ENCODE data around the gene TPST2. TPM values are rescaled to one million over a fixed set of nuclear protein-coding genes. Genes with fewer than 3 reads are reported as not detected.

TPST2 gene
- total RNA-seq, 2 experiments from 2014 or later: 7.2 to 7.4 TPM

GRCh38 chr22:26618455-26618854 is 28.5 kb upstream of the TPST2 start:
- intact Hi-C loops (cut with DNase I, micrococcal nuclease): no loop called here
- no peaks in the 10 kb centered on the region for H3K9me3 ChIP-seq (ENCODE audit: control insufficient read depth in 1 of 2, insufficient read depth in 1 of 2, low read length in 2 of 2)
- H3K27ac Mint-ChIP-seq: no peak overlapping the region
- H3K9me3 Mint-ChIP-seq: no peaks in the 10 kb centered on the region
- H3K27ac ChIP-seq (ENCODE audit: low read depth in 1 of 2, low read length in 2 of 2): no peak overlapping the region
- no peaks in the 10 kb centered on the region for H3K27me3 Mint-ChIP-seq
- no peaks in the 10 kb centered on the region for H3K4me1 Mint-ChIP-seq (ENCODE audit: low read depth)
- no peak for TF ChIP-seq CTCF (IDR thresholded peaks at IDR 0.05)
- H3K4me3 Mint-ChIP-seq: no peak overlapping the region
- H3K27me3 ChIP-seq (ENCODE audit: control insufficient read depth in 1 of 2, insufficient read depth in 2 of 2, low read length in 2 of 2): no peaks in the 10 kb centered on the region
- H3K36me3 Mint-ChIP-seq (ENCODE audit: low read depth): no peaks in the 10 kb centered on the region
- no peaks in the 10 kb centered on the region for H3K36me3 ChIP-seq (ENCODE audit: insufficient read depth, low read length)
- DNase-seq: no peak
- no peak overlapping the region for H3K4me3 ChIP-seq (ENCODE audit: low read length)
- ChIA-PET CTCF (no interaction called here), POLR2A (no interaction called here)
- no peak for ATAC-seq (ENCODE audit: poor library complexity)
- peaks cover 3% of the 10 kb centered on the region for H3K4me1 ChIP-seq (ENCODE audit: insufficient read depth, low read length)

DNA sequence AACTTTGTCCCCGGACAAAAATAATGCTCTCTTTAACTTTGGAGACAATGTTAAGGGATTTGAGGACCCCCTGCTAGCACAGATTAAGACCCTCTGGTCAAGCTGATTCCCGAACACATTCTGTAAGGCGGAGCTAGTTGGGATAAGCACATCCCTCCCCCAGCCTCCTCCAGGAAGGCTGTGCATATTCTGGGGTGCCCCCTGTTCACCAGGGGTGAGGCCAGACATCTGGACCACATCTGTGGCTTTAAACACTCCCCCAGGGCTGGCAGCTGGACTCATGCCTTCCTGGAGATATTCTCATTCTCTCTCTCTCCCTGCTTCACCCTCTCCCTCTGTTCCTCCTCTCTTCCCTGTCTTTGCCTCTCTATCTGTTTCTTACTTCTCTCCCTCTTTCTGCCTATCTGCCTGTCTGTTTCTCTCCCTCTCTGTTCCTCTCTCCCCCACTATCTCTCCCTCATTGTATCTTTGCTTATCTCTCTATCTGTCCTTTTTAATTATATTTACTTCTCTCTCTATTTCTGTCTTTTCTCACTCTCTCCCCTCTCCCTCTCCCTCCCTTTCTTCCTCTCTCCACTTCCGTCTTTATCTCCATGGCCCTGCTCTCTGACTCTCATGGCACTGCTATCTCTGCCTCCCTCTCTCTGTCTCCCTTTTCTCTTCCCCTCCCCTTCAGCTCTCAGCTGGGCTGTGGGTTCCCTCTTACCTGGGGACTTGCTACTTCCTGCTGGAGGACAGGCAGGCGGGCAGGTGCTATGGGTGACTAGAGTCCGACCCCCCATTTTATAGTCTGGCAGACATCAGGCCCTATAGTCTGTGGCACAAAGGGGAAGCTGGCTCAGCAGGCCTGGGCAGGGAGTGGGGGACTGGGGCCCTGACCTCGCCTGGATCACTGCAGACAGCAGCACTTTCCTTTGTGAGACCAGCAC is 27.6 kb upstream of the TPST2 start, which contains the start of gene CRYBB1:
Gene CRYBB1 (minus strand): TSS at position 757 of the 929 bp plus-strand sequence. CDS start 1,708 bp downstream, outside the sequence.
- H3K4me3 Mint-ChIP-seq: no peak within 1 kb of the TSS
- Histone ChIP-seq H3K9me3 (ENCODE audit: control insufficient read depth in 1 of 2, insufficient read depth in 1 of 2, low read length in 2 of 2) (no peaks in the 10 kb centered on the region), H3K27me3 (ENCODE audit: control insufficient read depth in 1 of 2, insufficient read depth in 2 of 2, low read length in 2 of 2) (no peaks in the 10 kb centered on the region), H3K27ac (ENCODE audit: low read depth in 1 of 2, low read length in 2 of 2) (no peak within 1 kb of the TSS), H3K36me3 (ENCODE audit: insufficient read depth, low read length) (no peaks in the 10 kb centered on the region), H3K4me1 (ENCODE audit: insufficient read depth, low read length) (peaks cover 3% of the 10 kb centered on the region), H3K4me3 (ENCODE audit: low read length) (no peak within 1 kb of the TSS)
- H3K4me1 Mint-ChIP-seq (ENCODE audit: low read depth): no peaks in the 10 kb centered on the region
- DNase-seq (no peak), ATAC-seq (ENCODE audit: poor library complexity) (no peak)
- no peaks in the 10 kb centered on the region for H3K27me3 Mint-ChIP-seq
- no peaks in the 10 kb centered on the region for H3K36me3 Mint-ChIP-seq (ENCODE audit: low read depth)
- CTCF ChIA-PET: no interaction called here
- H3K9me3 Mint-ChIP-seq: no peaks in the 10 kb centered on the region
- no peak for TF ChIP-seq CTCF (IDR thresholded peaks at IDR 0.05)
- H3K27ac Mint-ChIP-seq: no peak within 1 kb of the TSS
- intact Hi-C loops (cut with DNase I, micrococcal nuclease): no loop called here
- POLR2A ChIA-PET: no interaction called here

DNA sequence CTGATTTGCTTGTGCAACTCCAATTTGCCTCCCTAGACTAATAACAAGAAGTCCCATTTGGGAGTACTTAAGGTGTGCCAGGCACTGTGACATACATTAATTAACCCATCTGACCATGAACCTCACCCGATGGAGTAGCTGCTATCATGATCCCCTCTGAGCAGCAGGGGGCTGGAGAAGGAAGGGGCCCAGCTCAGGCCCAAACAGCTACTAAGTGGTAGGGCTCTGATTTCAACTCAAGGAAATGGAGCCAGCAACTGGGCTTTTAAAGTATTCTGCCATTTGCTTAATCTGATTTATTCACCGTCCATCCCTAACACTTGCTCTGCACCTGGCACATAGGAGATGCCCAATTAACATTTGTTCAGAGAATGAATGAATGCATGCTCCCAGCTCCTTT is 26.7 kb upstream of the TPST2 start:
- Mint-ChIP-seq H3K4me3 (no peak overlapping the region), H3K27ac (no peak overlapping the region)

More for the DNA sequence above, 26.7 kb upstream of the TPST2 start:
- Mint-ChIP-seq H3K4me1 (ENCODE audit: low read depth) (no peaks in the 10 kb centered on the region), H3K36me3 (ENCODE audit: low read depth) (no peaks in the 10 kb centered on the region), H3K27me3 (no peaks in the 10 kb centered on the region), H3K9me3 (no peaks in the 10 kb centered on the region)
- POLR2A ChIA-PET: no interaction called here
- Histone ChIP-seq H3K27me3 (ENCODE audit: control insufficient read depth in 1 of 2, insufficient read depth in 2 of 2, low read length in 2 of 2) (no peaks in the 10 kb centered on the region), H3K4me1 (ENCODE audit: insufficient read depth, low read length) (peaks cover 3% of the 10 kb centered on the region), H3K36me3 (ENCODE audit: insufficient read depth, low read length) (no peaks in the 10 kb centered on the region), H3K27ac (ENCODE audit: low read depth in 1 of 2, low read length in 2 of 2) (no peak overlapping the region), H3K4me3 (ENCODE audit: low read length) (no peak overlapping the region), H3K9me3 (ENCODE audit: control insufficient read depth in 1 of 2, insufficient read depth in 1 of 2, low read length in 2 of 2) (no peaks in the 10 kb centered on the region)
- intact Hi-C loops (cut with DNase I, micrococcal nuclease): no loop called here
- ATAC-seq (ENCODE audit: poor library complexity) (no peak), DNase-seq (no peak)
- TF ChIP-seq CTCF (IDR thresholded peaks at IDR 0.05): no peak
- CTCF ChIA-PET: no interaction called here
